HG03520 (cell line): ENCODE measurements around the gene CBLC.
A peak's percentile ranks its signal among the peaks of the same experiment; 100 is the strongest.
"Not testable (repeated sequence)": the region's sequence is repeated elsewhere in the genome, so short reads cannot be mapped to it uniquely, and the experiment has no call there.

Experiments used
- ATAC-seq: cut with Tn5 transposase; IDR thresholded peaks from one replicate; pipeline ENCODE4 v1.9.1; 2021; ENCODE audit warnings: mild to moderate bottlenecking, moderate library complexity; ENCODE audit not compliant: unreplicated experiment

Gene CBLC

GRCh38 chr19:44765033-44765948, 12.4 kb upstream of the CBLC start:
- no peak for ATAC-seq

- ATAC-seq: no peak
Observed at GRCh38 chr19:44765949-44766335, 11.7 kb upstream of the CBLC start.

GRCh38 chr19:44767295-44768180, 10.2 kb upstream of the CBLC start:
- ATAC-seq: no peak

GRCh38 chr19:44770550-44771257, 7.0 kb upstream of the CBLC start:
- peak; percentile 95 for ATAC-seq

- ATAC-seq: not testable (repeated sequence)
Observed at GRCh38 chr19:44772144-44772543, 5.5 kb upstream of the CBLC start.

- no peak for ATAC-seq
Observed at GRCh38 chr19:44772959-44773358, 4.7 kb upstream of the CBLC start.

GRCh38 chr19:44775676-44776240, 1.9 kb upstream of the CBLC start:
- ATAC-seq: no peak

GRCh38 chr19:44776402-44777096, 1.1 kb upstream of the CBLC start:
- no peak for ATAC-seq

GRCh38 chr19:44779150-44779549, 1.5 kb downstream of the CBLC start:
- no peak for ATAC-seq

- not testable (repeated sequence) for ATAC-seq
Observed at GRCh38 chr19:44781694-44782093, 4.0 kb downstream of the CBLC start.

GRCh38 chr19:44782729-44783128, 5.0 kb downstream of the CBLC start:
- no peak for ATAC-seq

GRCh38 chr19:44783545-44783944, 5.9 kb downstream of the CBLC start:
- no peak for ATAC-seq

GRCh38 chr19:44785271-44785670, 7.6 kb downstream of the CBLC start:
- ATAC-seq: no peak

GRCh38 chr19:44785993-44786392, 8.3 kb downstream of the CBLC start:
- no peak for ATAC-seq

GRCh38 chr19:44788971-44789370, 11.3 kb downstream of the CBLC start:
- ATAC-seq: no peak

- no peak for ATAC-seq
Observed at GRCh38 chr19:44789943-44790483, 12.3 kb downstream of the CBLC start.

GRCh38 chr19:44792281-44792680, 14.6 kb downstream of the CBLC start:
- ATAC-seq: no peak

- no peak for ATAC-seq
Observed at GRCh38 chr19:44794610-44795009, 16.9 kb downstream of the CBLC start.

GRCh38 chr19:44795398-44795987, 17.8 kb downstream of the CBLC start:
- ATAC-seq: no peak
